MCF 10A (cell line): Measurements from ENCODE around the gene MTMR3. TPM values are rescaled to one million over a fixed set of nuclear protein-coding genes. Genes with fewer than 3 reads are reported as not detected.

Experiments
- BruUV-seq: library from RNA; stranded (reverse); fragments of 400-500 nt; replicated peaks from 2 replicates; lab custom pipeline; 2021; lab: Mats Ljungman, UMichigan
- CTCF ChIA-PET: fragments of 300-600 bp; sonication (Branson Sonifier 250); formaldehyde crosslinking; extraction: SDS; loops from one replicate; lab custom pipeline; 2021; ENCODE audit warnings: antibody characterized with exemption, inconsistent platforms; lab: Yijun Ruan, JAX
- POLR2A ChIA-PET: fragments of 300-600, 350-650 bp; sonication (Branson Sonifier 250); formaldehyde crosslinking; extraction: SDS; loops from one replicate; lab custom pipeline; 2020; ENCODE audit warnings: antibody characterized with exemption, inconsistent platforms; lab: Yijun Ruan, JAX
- DNase-seq: peaks from one replicate; pipeline ENCODE4 v3.0.0-alpha.2; 2018; ENCODE audit not compliant: unreplicated experiment
- H3K27ac Mint-ChIP-seq: one replicate; pipeline ENCODE4 v1.8.0; 2022; ENCODE audit warnings: mild to moderate bottlenecking, low read depth, mixed read lengths; ENCODE audit not compliant: unreplicated experiment
- H3K27me3 Mint-ChIP-seq: one replicate; pipeline ENCODE4 v1.8.0; 2022; ENCODE audit warnings: mixed read lengths; ENCODE audit not compliant: insufficient read depth, unreplicated experiment
- H3K36me3 Mint-ChIP-seq: one replicate; pipeline ENCODE4 v1.8.0; 2022; ENCODE audit warnings: mild to moderate bottlenecking, moderate library complexity, mixed read lengths; ENCODE audit not compliant: insufficient read depth, unreplicated experiment
- H3K4me1 Mint-ChIP-seq: one replicate; pipeline ENCODE4 v1.8.0; 2022; ENCODE audit warnings: mixed read lengths; ENCODE audit not compliant: insufficient read depth, unreplicated experiment
- H3K4me3 Mint-ChIP-seq: one replicate; pipeline ENCODE4 v1.8.0; 2022; ENCODE audit warnings: mild to moderate bottlenecking, moderate library complexity, mixed read lengths; ENCODE audit not compliant: unreplicated experiment
- H3K9me3 Mint-ChIP-seq: one replicate; pipeline ENCODE4 v1.8.0; 2022; ENCODE audit warnings: mixed read lengths; ENCODE audit not compliant: unreplicated experiment
- intact Hi-C: fragments of 100-400 bp; cut with micrococcal nuclease; formaldehyde crosslinking; loops from 2 replicates; pipeline ENCODE4 v1.14.1; 2022
- total RNA-seq: library from RNA; stranded (reverse); gene quantifications from 2 replicates; pipeline ENCODE4 v1.2.3, GENCODE V29; 2022
- TF ChIP-seq, protein P1 (sequence below): fragments of 200-600 bp; IDR thresholded peaks from one replicate; pipeline ENCODE4 v1.8.0; 2022; ENCODE audit warnings: antibody characterized with exemption, mild to moderate bottlenecking; ENCODE audit not compliant: unreplicated experiment

The MTMR3 gene
- total RNA-seq, 1 experiment from 2014 or later: 34.4 TPM

DNA sequence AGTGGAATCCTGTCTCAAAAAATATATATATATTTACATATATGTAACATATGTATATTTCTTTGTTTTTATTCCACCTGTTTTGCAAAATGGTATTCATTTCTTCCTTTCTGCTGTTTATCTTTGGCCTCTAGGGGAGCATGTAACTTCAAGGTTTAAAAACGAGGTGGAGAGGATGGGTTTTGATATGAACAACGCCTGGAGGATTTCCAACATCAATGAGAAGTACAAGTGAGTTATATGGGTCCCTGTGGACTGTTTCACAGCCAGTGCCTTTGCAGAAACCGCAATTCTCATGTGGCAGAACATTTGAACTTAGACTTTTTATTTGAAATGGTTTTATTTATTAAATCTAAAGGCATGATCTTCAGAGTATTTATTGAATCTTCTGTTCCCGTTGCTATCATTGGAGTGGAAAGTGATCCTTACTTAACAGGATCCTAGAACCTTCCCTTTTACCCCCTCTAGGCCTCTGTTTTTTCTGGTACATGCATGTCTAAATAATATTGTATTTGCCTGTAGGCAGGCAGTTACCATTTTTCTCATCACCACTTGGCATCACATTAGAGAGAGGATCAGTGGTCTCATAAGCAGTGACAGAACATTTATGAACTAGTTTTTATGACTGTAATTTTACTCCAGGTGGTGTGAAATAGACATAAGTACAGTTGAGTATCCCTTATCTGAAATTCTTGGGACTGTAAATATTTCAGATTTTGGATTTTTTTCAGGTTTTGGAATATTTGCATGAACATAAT is 115.8 kb downstream of the MTMR3 start:
- Mint-ChIP-seq H3K36me3 (peaks cover 23% of the 10 kb centered on the region), H3K4me3 (no peak overlapping the region), H3K9me3 (no peaks in the 10 kb centered on the region), H3K27ac (no peak overlapping the region), H3K27me3 (no peaks in the 10 kb centered on the region), H3K4me1 (peaks cover 20% of the 10 kb centered on the region)
- POLR2A ChIA-PET: interaction anchor here (0.6 to 0.9 kb wide), 2 partner anchors 26 to 245 kb away, joined by 3 read pairs; no protein-coding TSS in a partner anchor
- CTCF ChIA-PET: interaction anchor here (0.8 kb wide), 1 partner anchor 185 kb away, joined by 3 read pairs; no protein-coding TSS in a partner anchor
- BruUV-seq: no TSS peak
- intact Hi-C loops: no loop called here
- TF ChIP-seq, protein P1, sequence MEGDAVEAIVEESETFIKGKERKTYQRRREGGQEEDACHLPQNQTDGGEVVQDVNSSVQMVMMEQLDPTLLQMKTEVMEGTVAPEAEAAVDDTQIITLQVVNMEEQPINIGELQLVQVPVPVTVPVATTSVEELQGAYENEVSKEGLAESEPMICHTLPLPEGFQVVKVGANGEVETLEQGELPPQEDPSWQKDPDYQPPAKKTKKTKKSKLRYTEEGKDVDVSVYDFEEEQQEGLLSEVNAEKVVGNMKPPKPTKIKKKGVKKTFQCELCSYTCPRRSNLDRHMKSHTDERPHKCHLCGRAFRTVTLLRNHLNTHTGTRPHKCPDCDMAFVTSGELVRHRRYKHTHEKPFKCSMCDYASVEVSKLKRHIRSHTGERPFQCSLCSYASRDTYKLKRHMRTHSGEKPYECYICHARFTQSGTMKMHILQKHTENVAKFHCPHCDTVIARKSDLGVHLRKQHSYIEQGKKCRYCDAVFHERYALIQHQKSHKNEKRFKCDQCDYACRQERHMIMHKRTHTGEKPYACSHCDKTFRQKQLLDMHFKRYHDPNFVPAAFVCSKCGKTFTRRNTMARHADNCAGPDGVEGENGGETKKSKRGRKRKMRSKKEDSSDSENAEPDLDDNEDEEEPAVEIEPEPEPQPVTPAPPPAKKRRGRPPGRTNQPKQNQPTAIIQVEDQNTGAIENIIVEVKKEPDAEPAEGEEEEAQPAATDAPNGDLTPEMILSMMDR: no peak
- DNase-seq: no peak

DNA sequence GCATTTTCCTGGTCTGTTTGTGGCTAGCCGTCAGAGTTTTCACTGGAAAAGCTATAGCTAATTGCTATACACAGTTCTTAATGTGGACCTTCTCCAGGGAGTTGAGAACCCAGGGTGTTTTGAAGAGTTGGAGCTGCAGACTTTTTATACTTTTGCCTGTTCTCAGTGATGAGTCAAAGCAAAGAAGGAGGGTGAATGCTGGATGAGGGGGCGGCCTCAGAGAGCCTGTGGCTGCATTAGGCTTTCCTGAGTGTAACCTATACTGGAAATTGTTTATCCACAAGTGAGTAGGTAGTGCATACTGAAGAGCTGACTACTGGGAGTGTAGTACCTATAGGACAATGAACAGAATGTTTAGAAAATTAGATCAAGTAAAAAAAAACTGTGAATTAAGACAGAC is 117.6 kb downstream of the MTMR3 start:
- H3K27ac Mint-ChIP-seq: no peak overlapping the region
- DNase-seq: no peak

DNA sequence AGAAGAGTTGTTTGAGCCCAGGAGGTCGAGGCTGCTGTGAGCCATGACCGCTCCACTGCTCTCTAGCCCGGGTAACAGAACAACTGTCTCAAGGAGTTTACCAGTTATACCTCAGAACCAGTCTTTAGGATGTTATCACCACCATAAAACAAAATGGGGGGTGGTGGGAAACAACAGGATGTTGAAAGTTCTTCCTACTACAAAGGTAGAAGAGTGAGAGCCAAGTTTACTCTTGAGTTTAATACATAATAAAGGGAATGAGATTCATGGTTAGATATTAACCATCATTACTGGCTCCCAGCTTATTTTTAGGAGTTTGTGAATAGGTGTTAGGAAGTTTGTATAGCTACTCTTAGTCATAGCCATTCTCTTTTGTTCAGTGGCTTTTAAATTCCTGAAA is 118.5 kb downstream of the MTMR3 start:
- intact Hi-C loops: no loop called here
- no TSS peak for BruUV-seq

More for the DNA sequence above, 117.6 kb downstream of the MTMR3 start:
- TF ChIP-seq, protein P1: no peak
- peaks cover 32% of the 10 kb centered on the region for H3K36me3 Mint-ChIP-seq
- no peaks in the 10 kb centered on the region for H3K27me3 Mint-ChIP-seq
- BruUV-seq: no TSS peak
- peaks cover 2% of the 10 kb centered on the region for H3K4me1 Mint-ChIP-seq
- no peak overlapping the region for H3K4me3 Mint-ChIP-seq
- intact Hi-C loops: no loop called here
- H3K9me3 Mint-ChIP-seq: no peaks in the 10 kb centered on the region
- ChIA-PET POLR2A (no interaction called here), CTCF (interaction anchor here (0.6 to 1.5 kb wide), 2 partner anchors 9 to 232 kb away, joined by 3 to 5 read pairs; no protein-coding TSS in a partner anchor)

More for the DNA sequence above, 118.5 kb downstream of the MTMR3 start:
- POLR2A ChIA-PET: no interaction called here
- DNase-seq: no peak
- Mint-ChIP-seq H3K27ac (no peak overlapping the region), H3K27me3 (no peaks in the 10 kb centered on the region), H3K4me1 (no peaks in the 10 kb centered on the region), H3K9me3 (no peaks in the 10 kb centered on the region), H3K4me3 (no peak overlapping the region), H3K36me3 (peaks cover 32% of the 10 kb centered on the region)
- CTCF ChIA-PET: interaction anchor here (0.5 to 1.5 kb wide), 3 partner anchors 10 to 17 kb away, joined by 3 read pairs; no protein-coding TSS in a partner anchor
- TF ChIP-seq, protein P1: no peak
